ENCODE measurements around the gene B4GALT5. TPM values are rescaled to one million over a fixed set of nuclear protein-coding genes. Genes with fewer than 3 reads are reported as not detected.

B4GALT5 gene
- total and polyA plus RNA-seq, 2 donors (not counting 1 experiment from before 2014, with no cell fraction given) = 21.0 to 28.0 TPM

DNA sequence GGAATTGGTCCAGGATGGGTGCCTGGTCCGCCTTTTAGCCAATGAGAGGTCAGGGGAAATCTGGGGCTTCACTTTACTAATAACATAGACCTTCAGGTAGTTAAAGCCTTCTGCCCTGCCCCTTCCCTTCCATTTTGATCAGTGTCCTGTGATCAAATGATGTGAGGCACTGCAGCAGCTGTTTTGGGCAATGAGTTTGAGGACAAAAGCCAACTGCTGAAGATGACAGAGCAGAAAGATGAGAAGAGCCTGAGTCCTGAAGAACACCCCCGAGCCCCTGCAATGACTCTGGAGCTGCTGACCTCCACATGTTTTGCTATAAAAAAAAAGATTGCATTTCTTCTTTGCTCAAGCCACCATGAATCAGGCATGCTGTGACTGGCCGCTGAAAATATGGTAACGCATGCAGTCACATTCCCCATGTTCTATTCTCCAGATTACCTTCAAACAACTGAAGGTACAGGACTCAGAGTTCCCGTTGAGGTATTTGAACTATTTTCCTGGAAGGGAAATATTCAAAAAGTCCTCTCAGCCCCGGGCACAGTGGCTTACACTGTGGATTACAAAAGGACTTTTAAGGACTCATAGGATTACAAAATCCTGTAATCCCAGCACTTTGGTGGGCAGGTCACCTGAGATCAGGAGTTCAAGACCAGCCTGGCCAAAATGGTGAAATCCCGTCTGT, 45.7 kb upstream of the B4GALT5 start:
- no peak overlapping the region for H3K27ac ChIP-seq (ENCODE audit: insufficient read depth, low read length)
- H3K4me1 ChIP-seq (ENCODE audit: control insufficient read depth, extremely low read depth, insufficient read depth, low read length) = no peaks in the 10 kb centered on the region
- no peaks in the 10 kb centered on the region for H3K36me3 ChIP-seq (ENCODE audit: control insufficient read depth, insufficient read depth, low read length)
- H2AFZ ChIP-seq (ENCODE audit: low read length) = no peak overlapping the region
- no peak overlapping the region for H3K9ac ChIP-seq (ENCODE audit: insufficient read depth, low read length)
- TF ChIP-seq, protein P1, sequence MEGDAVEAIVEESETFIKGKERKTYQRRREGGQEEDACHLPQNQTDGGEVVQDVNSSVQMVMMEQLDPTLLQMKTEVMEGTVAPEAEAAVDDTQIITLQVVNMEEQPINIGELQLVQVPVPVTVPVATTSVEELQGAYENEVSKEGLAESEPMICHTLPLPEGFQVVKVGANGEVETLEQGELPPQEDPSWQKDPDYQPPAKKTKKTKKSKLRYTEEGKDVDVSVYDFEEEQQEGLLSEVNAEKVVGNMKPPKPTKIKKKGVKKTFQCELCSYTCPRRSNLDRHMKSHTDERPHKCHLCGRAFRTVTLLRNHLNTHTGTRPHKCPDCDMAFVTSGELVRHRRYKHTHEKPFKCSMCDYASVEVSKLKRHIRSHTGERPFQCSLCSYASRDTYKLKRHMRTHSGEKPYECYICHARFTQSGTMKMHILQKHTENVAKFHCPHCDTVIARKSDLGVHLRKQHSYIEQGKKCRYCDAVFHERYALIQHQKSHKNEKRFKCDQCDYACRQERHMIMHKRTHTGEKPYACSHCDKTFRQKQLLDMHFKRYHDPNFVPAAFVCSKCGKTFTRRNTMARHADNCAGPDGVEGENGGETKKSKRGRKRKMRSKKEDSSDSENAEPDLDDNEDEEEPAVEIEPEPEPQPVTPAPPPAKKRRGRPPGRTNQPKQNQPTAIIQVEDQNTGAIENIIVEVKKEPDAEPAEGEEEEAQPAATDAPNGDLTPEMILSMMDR (conservative IDR thresholded peaks at IDR 0.05 in 1 of 2, IDR thresholded peaks at IDR 0.05 in 1 of 2; ENCODE audit: low read depth in 1 of 2, low read length in 2 of 2) = no peak
- no peak for TF ChIP-seq EZH2 (IDR thresholded peaks at IDR 0.05; ENCODE audit: low read length, missing control alignments)
- no peaks in the 10 kb centered on the region for H3K79me2 ChIP-seq (ENCODE audit: control insufficient read depth, insufficient read depth, low read length)
- DNase-seq (ENCODE audit: low read depth in 2 of 2) = no peak
- H3K27me3 ChIP-seq (ENCODE audit: control insufficient read depth, insufficient read depth, low read length) = peaks cover 7% of the 10 kb centered on the region
- no peaks in the 10 kb centered on the region for H3K9me3 ChIP-seq (ENCODE audit: control insufficient read depth, insufficient read depth, low read depth, low read length)
- H4K20me1 ChIP-seq (ENCODE audit: control insufficient read depth, extremely low read depth, insufficient read depth, low read length) = no peaks in the 10 kb centered on the region
- H3K4me2 ChIP-seq (ENCODE audit: extremely low read depth, insufficient read depth, low read length) = no peak overlapping the region
- H3K4me3 ChIP-seq (replicated peaks in 1 of 4; ENCODE audit: control extremely low read depth in 1 of 4, insufficient read depth in 1 of 4, low read depth in 3 of 4, low read length in 4 of 4) = no peak overlapping the region

DNA sequence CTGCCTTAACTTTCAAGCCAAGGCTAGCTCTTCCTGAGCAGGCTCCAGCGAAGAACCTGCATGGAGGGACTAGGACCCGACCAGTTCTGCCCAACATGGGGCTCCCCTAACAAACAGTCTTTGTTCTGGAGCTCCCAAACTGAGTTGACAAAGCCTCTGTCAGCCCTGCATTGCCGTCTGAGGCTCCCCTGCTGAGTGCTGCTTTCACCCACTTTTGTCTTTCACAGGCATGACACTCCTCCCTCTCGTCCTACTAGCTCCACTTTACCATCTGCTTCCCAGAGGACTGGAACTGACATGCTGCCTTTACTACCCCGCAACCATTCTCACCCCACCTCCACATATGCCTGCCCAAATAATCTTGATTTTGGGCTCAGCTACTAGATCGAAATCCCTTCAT, 45.1 kb upstream of the B4GALT5 start:
- TF ChIP-seq, protein P1 (conservative IDR thresholded peaks at IDR 0.05 in 1 of 2, IDR thresholded peaks at IDR 0.05 in 1 of 2; ENCODE audit: low read depth in 1 of 2, low read length in 2 of 2) = no peak
- no peak for TF ChIP-seq EZH2 (IDR thresholded peaks at IDR 0.05; ENCODE audit: low read length, missing control alignments)
- H3K4me3 ChIP-seq (replicated peaks in 1 of 4; ENCODE audit: control extremely low read depth in 1 of 4, insufficient read depth in 1 of 4, low read depth in 3 of 4, low read length in 4 of 4) = no peak overlapping the region
- no peaks in the 10 kb centered on the region for H3K4me1 ChIP-seq (ENCODE audit: control insufficient read depth, extremely low read depth, insufficient read depth, low read length)
- H2AFZ ChIP-seq (ENCODE audit: low read length) = no peak overlapping the region
- H3K9ac ChIP-seq (ENCODE audit: insufficient read depth, low read length) = no peak overlapping the region
- no peak for DNase-seq (ENCODE audit: low read depth in 2 of 2)
- H3K27ac ChIP-seq (ENCODE audit: insufficient read depth, low read length) = no peak overlapping the region
- no peaks in the 10 kb centered on the region for H3K9me3 ChIP-seq (ENCODE audit: control insufficient read depth, insufficient read depth, low read depth, low read length)
- H3K36me3 ChIP-seq (ENCODE audit: control insufficient read depth, insufficient read depth, low read length) = no peaks in the 10 kb centered on the region
- H3K4me2 ChIP-seq (ENCODE audit: extremely low read depth, insufficient read depth, low read length) = no peak overlapping the region
- H3K27me3 ChIP-seq (ENCODE audit: control insufficient read depth, insufficient read depth, low read length) = peaks cover 7% of the 10 kb centered on the region
- no peaks in the 10 kb centered on the region for H4K20me1 ChIP-seq (ENCODE audit: control insufficient read depth, extremely low read depth, insufficient read depth, low read length)
- no peaks in the 10 kb centered on the region for H3K79me2 ChIP-seq (ENCODE audit: control insufficient read depth, insufficient read depth, low read length)

DNA sequence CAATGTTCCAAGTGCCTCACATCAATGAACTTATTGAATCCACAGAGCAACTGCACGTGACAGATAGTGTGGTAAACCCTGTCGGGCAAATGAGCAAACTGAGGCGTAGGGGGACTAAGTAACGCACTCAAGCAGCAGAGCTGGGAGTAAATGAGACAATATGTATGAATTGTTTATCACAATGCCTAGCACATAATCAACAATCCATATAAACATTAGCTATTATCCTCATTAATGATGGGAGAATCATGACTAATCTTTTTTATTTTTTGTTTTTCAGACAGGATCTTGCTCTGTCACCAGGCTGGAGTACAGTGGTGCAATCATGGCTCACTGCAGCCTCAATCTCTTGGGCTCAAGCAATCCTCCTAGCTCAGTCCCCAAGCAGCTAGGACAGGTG, 43.9 kb upstream of the B4GALT5 start:
- no peak for DNase-seq (ENCODE audit: low read depth in 2 of 2)
- Histone ChIP-seq H3K4me3 (replicated peaks in 1 of 4; ENCODE audit: control extremely low read depth in 1 of 4, insufficient read depth in 1 of 4, low read depth in 3 of 4, low read length in 4 of 4) (no peak overlapping the region), H3K79me2 (ENCODE audit: control insufficient read depth, insufficient read depth, low read length) (no peaks in the 10 kb centered on the region), H4K20me1 (ENCODE audit: control insufficient read depth, extremely low read depth, insufficient read depth, low read length) (no peaks in the 10 kb centered on the region), H3K9ac (ENCODE audit: insufficient read depth, low read length) (no peak overlapping the region), H3K9me3 (ENCODE audit: control insufficient read depth, insufficient read depth, low read depth, low read length) (no peaks in the 10 kb centered on the region), H3K27ac (ENCODE audit: insufficient read depth, low read length) (no peak overlapping the region), H3K27me3 (ENCODE audit: control insufficient read depth, insufficient read depth, low read length) (peaks cover 7% of the 10 kb centered on the region), H3K4me2 (ENCODE audit: extremely low read depth, insufficient read depth, low read length) (no peak overlapping the region), H3K36me3 (ENCODE audit: control insufficient read depth, insufficient read depth, low read length) (no peaks in the 10 kb centered on the region), H2AFZ (ENCODE audit: low read length) (no peak overlapping the region), H3K4me1 (ENCODE audit: control insufficient read depth, extremely low read depth, insufficient read depth, low read length) (no peaks in the 10 kb centered on the region)
- TF ChIP-seq, protein P1 (conservative IDR thresholded peaks at IDR 0.05 in 1 of 2, IDR thresholded peaks at IDR 0.05 in 1 of 2; ENCODE audit: low read depth in 1 of 2, low read length in 2 of 2) = no peak
- no peak for TF ChIP-seq EZH2 (IDR thresholded peaks at IDR 0.05; ENCODE audit: low read length, missing control alignments)

Measured in fibroblast of lung (primary cell).